Measurements from ENCODE around the gene OAS2.

GRCh38 chr12:112967306-112967705, 11.0 kb upstream of the OAS2 start:
- TF ChIP-seq SP1 (IDR thresholded peaks at IDR 0.05; ENCODE audit: low read depth, low read length) (no peak), NR2C1 (IDR thresholded peaks at IDR 0.05) (no peak), MAX (IDR thresholded peaks at IDR 0.05; ENCODE audit: low read depth, low read length) (no peak), SREBF2 (IDR thresholded peaks at IDR 0.05; ENCODE audit: low read length) (no peak), YBX1 (IDR thresholded peaks at IDR 0.05) (no peak)
